Measurements from ENCODE around the gene CXXC4.

The CXXC4 gene

GRCh38 chr4:104488151-104488550, 6.5 kb downstream of the CXXC4 start:
- no peak overlapping the region for H3K4me3 ChIP-seq (ENCODE audit: low read length)
- peaks cover 30% of the 10 kb centered on the region for H3K27me3 ChIP-seq (ENCODE audit: control insufficient read depth, low read length)
- H3K9me3 ChIP-seq (ENCODE audit: control insufficient read depth, insufficient read depth, low read length): no peaks in the 10 kb centered on the region
- H3K4me1 ChIP-seq (ENCODE audit: control insufficient read depth, low read length): peaks cover 14% of the 10 kb centered on the region
- no peaks in the 10 kb centered on the region for H3F3A ChIP-seq (ENCODE audit: control insufficient read depth, insufficient read depth)
- H3K36me3 ChIP-seq (ENCODE audit: control insufficient read depth, low read length): no peaks in the 10 kb centered on the region
- TF ChIP-seq, protein P1, sequence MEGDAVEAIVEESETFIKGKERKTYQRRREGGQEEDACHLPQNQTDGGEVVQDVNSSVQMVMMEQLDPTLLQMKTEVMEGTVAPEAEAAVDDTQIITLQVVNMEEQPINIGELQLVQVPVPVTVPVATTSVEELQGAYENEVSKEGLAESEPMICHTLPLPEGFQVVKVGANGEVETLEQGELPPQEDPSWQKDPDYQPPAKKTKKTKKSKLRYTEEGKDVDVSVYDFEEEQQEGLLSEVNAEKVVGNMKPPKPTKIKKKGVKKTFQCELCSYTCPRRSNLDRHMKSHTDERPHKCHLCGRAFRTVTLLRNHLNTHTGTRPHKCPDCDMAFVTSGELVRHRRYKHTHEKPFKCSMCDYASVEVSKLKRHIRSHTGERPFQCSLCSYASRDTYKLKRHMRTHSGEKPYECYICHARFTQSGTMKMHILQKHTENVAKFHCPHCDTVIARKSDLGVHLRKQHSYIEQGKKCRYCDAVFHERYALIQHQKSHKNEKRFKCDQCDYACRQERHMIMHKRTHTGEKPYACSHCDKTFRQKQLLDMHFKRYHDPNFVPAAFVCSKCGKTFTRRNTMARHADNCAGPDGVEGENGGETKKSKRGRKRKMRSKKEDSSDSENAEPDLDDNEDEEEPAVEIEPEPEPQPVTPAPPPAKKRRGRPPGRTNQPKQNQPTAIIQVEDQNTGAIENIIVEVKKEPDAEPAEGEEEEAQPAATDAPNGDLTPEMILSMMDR (IDR thresholded peaks at IDR 0.05; ENCODE audit: low read depth, low read length, poor library complexity, severe bottlenecking): no peak
- TF ChIP-seq EZH2phosphoT487 (IDR thresholded peaks at IDR 0.05; ENCODE audit: borderline replicate concordance, low read length): no peak
- no peak overlapping the region for H3K27ac ChIP-seq (ENCODE audit: low read depth, low read length)
- H3K79me2 ChIP-seq (ENCODE audit: control insufficient read depth, low read length): no peaks in the 10 kb centered on the region
- H3K9me2 ChIP-seq (replicated peaks; ENCODE audit: control insufficient read depth, low read length): no peaks in the 10 kb centered on the region
- no peak overlapping the region for H3K4me2 ChIP-seq (ENCODE audit: low read length)
- no peaks in the 10 kb centered on the region for H4K20me1 ChIP-seq (ENCODE audit: control insufficient read depth, insufficient read depth, low read depth, low read length)

DNA sequence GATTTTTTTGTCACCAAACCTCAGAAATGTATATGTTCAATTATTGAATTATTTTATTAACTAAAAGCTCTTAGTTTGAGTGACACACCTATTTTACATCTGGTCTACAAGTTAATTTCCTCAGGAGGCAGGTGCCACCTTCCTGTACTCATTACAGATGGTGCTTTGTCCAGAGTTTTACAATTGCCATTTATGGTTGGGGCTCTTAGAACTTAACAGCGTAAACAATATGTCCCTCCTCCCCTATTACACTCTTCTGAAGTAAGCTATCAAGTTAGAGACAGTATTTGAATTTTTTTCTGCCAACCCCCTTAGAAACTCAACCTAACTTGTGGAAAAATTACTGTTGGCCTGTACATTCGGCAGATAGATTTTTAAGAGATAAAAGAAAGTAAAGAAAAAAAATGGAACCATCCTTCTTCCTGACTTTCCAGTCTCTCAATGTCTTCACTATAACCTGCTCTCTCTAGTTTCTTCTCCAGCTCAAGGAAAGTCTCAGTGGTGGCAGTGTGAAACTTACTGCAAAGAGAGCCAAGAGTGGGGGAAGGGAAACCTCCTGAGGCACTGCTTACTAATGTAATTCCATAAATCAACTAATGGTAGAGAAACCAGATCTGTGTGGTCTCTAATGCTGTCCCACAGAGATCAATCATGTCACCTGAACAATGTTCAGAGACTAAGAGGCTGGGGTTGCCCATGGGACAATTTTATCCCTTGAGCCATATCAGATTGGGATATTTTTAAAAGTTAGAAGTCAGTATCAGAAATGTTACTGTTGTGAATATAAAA, 7.8 kb downstream of the CXXC4 start:
- TF ChIP-seq, protein P1 (IDR thresholded peaks at IDR 0.05; ENCODE audit: low read depth, low read length, poor library complexity, severe bottlenecking): no peak
- TF ChIP-seq EZH2phosphoT487 (IDR thresholded peaks at IDR 0.05; ENCODE audit: borderline replicate concordance, low read length): no peak
- Histone ChIP-seq H3K27ac (ENCODE audit: low read depth, low read length) (no peak overlapping the region), H3K4me3 (ENCODE audit: low read length) (no peak overlapping the region), H3F3A (ENCODE audit: control insufficient read depth, insufficient read depth) (no peaks in the 10 kb centered on the region), H3K79me2 (ENCODE audit: control insufficient read depth, low read length) (no peaks in the 10 kb centered on the region), H3K4me2 (ENCODE audit: low read length) (no peak overlapping the region), H3K9me3 (ENCODE audit: control insufficient read depth, insufficient read depth, low read length) (no peaks in the 10 kb centered on the region), H4K20me1 (ENCODE audit: control insufficient read depth, insufficient read depth, low read depth, low read length) (no peaks in the 10 kb centered on the region), H3K4me1 (ENCODE audit: control insufficient read depth, low read length) (peaks cover 11% of the 10 kb centered on the region), H3K36me3 (ENCODE audit: control insufficient read depth, low read length) (no peaks in the 10 kb centered on the region), H3K27me3 (ENCODE audit: control insufficient read depth, low read length) (peaks cover 22% of the 10 kb centered on the region), H3K9me2 (replicated peaks; ENCODE audit: control insufficient read depth, low read length) (no peaks in the 10 kb centered on the region)

- H3K4me3 ChIP-seq (ENCODE audit: low read length): no peak overlapping the region
- TF ChIP-seq, protein P1 (IDR thresholded peaks at IDR 0.05; ENCODE audit: low read depth, low read length, poor library complexity, severe bottlenecking): no peak
- TF ChIP-seq EZH2phosphoT487 (IDR thresholded peaks at IDR 0.05; ENCODE audit: borderline replicate concordance, low read length): no peak
- H3K36me3 ChIP-seq (ENCODE audit: control insufficient read depth, low read length): no peaks in the 10 kb centered on the region
- no peaks in the 10 kb centered on the region for H3K27me3 ChIP-seq (ENCODE audit: control insufficient read depth, low read length)
- no peaks in the 10 kb centered on the region for H4K20me1 ChIP-seq (ENCODE audit: control insufficient read depth, insufficient read depth, low read depth, low read length)
- no peak overlapping the region for H3K27ac ChIP-seq (ENCODE audit: low read depth, low read length)
- no peaks in the 10 kb centered on the region for H3K9me3 ChIP-seq (ENCODE audit: control insufficient read depth, insufficient read depth, low read length)
- no peaks in the 10 kb centered on the region for H3K4me1 ChIP-seq (ENCODE audit: control insufficient read depth, low read length)
- H3K79me2 ChIP-seq (ENCODE audit: control insufficient read depth, low read length): no peaks in the 10 kb centered on the region
- H3K9me2 ChIP-seq (replicated peaks; ENCODE audit: control insufficient read depth, low read length): no peaks in the 10 kb centered on the region
- no peak overlapping the region for H3K4me2 ChIP-seq (ENCODE audit: low read length)
- H3F3A ChIP-seq (ENCODE audit: control insufficient read depth, insufficient read depth): no peaks in the 10 kb centered on the region
Measured at GRCh38 chr4:104475652-104476051, 19.0 kb downstream of the CXXC4 start.

All from DOHH2 (cell line).